SU-DHL-6 (cell line): ENCODE data around the gene PXDN.

Source experiments
- EZH2phosphoT487 ChIP-seq: fragments of 200-600 bp; sonication (generic), shearing (Covaris generic); conservative IDR thresholded peaks from 2 replicates; pipeline ENCODE4 v1.6.1; 2018; ENCODE audit warnings: mild to moderate bottlenecking, antibody characterized with exemption, low read length, moderate library complexity, mixed read lengths
- TF ChIP-seq, protein P1 (sequence below): fragments of 200-600 bp; sonication (generic); IDR thresholded peaks from one replicate; pipeline ENCODE4 v1.5.1; 2017; ENCODE audit warnings: antibody characterized with exemption, mild to moderate bottlenecking, low read length, moderate library complexity; ENCODE audit not compliant: insufficient read depth, poor library complexity, severe bottlenecking

DNA sequence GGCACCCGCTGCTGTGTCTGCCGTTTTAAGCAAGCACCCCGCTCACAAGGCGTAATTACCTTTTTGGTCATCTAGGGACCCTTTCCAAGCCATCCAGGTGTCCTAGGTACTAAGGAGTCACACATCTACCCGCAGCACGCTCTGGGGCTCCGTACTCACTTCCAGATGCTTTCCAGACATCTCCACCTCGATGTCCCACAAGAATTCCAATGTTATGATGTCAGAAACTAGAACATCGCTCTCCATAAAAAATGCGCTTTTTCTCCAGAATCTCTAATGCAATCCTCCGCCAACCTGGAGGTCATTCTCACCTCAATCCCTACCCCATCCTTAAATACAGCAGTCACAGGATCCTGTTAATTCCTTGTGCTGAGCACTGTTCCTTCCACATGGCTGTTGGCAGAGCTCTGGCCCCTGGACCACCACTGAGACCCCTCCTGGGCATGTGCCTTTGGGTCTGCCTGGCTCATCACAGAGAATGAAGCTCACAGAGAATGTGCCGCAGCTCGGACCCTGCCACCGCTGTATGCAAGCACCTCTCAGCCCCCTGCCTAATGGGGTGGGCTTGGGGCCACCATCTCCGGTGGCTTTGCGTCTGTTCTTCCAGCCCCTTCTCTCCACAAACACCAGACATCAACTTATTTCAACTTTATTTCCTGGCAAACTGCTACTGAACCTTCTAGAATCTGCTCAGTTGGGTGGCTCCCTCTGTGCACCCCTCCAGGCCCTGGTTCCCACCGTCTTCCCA is 4.6 kb upstream of the PXDN start:
- TF ChIP-seq, protein P1, sequence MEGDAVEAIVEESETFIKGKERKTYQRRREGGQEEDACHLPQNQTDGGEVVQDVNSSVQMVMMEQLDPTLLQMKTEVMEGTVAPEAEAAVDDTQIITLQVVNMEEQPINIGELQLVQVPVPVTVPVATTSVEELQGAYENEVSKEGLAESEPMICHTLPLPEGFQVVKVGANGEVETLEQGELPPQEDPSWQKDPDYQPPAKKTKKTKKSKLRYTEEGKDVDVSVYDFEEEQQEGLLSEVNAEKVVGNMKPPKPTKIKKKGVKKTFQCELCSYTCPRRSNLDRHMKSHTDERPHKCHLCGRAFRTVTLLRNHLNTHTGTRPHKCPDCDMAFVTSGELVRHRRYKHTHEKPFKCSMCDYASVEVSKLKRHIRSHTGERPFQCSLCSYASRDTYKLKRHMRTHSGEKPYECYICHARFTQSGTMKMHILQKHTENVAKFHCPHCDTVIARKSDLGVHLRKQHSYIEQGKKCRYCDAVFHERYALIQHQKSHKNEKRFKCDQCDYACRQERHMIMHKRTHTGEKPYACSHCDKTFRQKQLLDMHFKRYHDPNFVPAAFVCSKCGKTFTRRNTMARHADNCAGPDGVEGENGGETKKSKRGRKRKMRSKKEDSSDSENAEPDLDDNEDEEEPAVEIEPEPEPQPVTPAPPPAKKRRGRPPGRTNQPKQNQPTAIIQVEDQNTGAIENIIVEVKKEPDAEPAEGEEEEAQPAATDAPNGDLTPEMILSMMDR: no peak
- no peak for TF ChIP-seq EZH2phosphoT487
